Esophagus muscularis mucosa (tissue), 4 donors: ENCODE measurements around the gene ZNFX1.

Source experiments
- CTCF ChIP-seq, 3 experiments: fragments of 200-600 bp in 2 of 3; fragments of 450-650 bp in 1 of 3; sonication (generic) in 2 of 3; IDR thresholded peaks; one replicate each; pipeline ENCODE4 v1.5.1; 2017 to 2019; ENCODE audit warnings: antibody characterized with exemption in 3 of 3, mild to moderate bottlenecking in 2 of 3, moderate library complexity in 1 of 3
- EP300 ChIP-seq: sonication (generic); formaldehyde crosslinking; IDR thresholded peaks from one replicate; pipeline ENCODE4 v1.6.1; 2017; ENCODE audit warnings: antibody characterized with exemption
- POLR2A ChIP-seq: fragments of 450-650 bp; IDR thresholded peaks from one replicate; pipeline ENCODE4 v1.6.1; 2017; ENCODE audit warnings: antibody characterized with exemption, moderate library complexity, mild to moderate bottlenecking, low read depth
- POLR2AphosphoS5 ChIP-seq, 2 donors: sonication (generic); formaldehyde crosslinking; IDR thresholded peaks; one replicate each; pipeline ENCODE4 v1.6.1; 2017; ENCODE audit warnings: antibody characterized with exemption in 2 of 2

- TF ChIP-seq CTCF (IDR thresholded peaks at IDR 0.05) (no peak), POLR2AphosphoS5 (IDR thresholded peaks at IDR 0.05) (no peak), POLR2A (no peak), EP300 (no peak)
Measured at GRCh38 chr20:49230021-49230420, 47.8 kb downstream of the ZNFX1 start.
